Lower leg skin (tissue), 3 donors: ENCODE measurements around the gene TMEM123.

Experiments used
- POLR2A ChIP-seq, 2 donors: fragments of 450-650 bp; IDR thresholded peaks; one replicate each; pipeline ENCODE4 v1.6.1; 2016 to 2017; ENCODE audit warnings: antibody characterized with exemption in 2 of 2, mild to moderate bottlenecking in 1 of 2, moderate library complexity in 1 of 2
- TF ChIP-seq, protein P1 (sequence below), 3 donors: fragments of 450-650 bp; IDR thresholded peaks; one replicate each; pipeline ENCODE4 v1.5.1; 2016; ENCODE audit warnings: antibody characterized with exemption in 3 of 3, mild to moderate bottlenecking in 3 of 3, moderate library complexity in 2 of 3

DNA sequence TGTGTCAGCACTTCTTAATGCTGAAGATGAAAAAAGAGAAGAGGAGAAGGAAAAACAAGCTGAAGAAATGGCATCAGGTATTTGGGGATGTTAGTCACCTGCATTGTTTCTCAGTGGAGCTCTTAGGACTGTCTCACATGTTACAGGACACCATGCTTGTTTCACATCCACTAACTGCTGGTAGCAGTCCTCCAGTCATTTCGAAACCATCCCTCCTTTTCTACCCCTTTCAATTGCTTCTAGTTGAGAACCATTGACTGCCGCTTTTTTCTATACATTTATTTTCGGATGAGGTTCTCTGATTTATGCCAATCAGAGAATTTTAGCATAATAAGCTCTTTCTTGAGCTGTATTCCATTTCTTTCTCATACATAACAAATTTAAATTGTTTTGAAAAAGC lies 84.1 kb downstream of the TMEM123 start:
- TF ChIP-seq, protein P1, sequence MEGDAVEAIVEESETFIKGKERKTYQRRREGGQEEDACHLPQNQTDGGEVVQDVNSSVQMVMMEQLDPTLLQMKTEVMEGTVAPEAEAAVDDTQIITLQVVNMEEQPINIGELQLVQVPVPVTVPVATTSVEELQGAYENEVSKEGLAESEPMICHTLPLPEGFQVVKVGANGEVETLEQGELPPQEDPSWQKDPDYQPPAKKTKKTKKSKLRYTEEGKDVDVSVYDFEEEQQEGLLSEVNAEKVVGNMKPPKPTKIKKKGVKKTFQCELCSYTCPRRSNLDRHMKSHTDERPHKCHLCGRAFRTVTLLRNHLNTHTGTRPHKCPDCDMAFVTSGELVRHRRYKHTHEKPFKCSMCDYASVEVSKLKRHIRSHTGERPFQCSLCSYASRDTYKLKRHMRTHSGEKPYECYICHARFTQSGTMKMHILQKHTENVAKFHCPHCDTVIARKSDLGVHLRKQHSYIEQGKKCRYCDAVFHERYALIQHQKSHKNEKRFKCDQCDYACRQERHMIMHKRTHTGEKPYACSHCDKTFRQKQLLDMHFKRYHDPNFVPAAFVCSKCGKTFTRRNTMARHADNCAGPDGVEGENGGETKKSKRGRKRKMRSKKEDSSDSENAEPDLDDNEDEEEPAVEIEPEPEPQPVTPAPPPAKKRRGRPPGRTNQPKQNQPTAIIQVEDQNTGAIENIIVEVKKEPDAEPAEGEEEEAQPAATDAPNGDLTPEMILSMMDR (IDR thresholded peaks at IDR 0.05), result no peak
- TF ChIP-seq POLR2A (IDR thresholded peaks at IDR 0.05), result no peak
